NT2/D1 (cell line): ENCODE data around the gene KIF26A.

Experiments
- SUZ12 ChIP-seq: IDR thresholded peaks from 2 replicates; pipeline ENCODE4 v1.6.1; 2011; ENCODE audit not compliant: insufficient read length, insufficient read depth; ENCODE audit errors: extremely low read depth
- YY1 ChIP-seq: IDR thresholded peaks from 2 replicates; pipeline ENCODE4 v1.6.1; 2011; ENCODE audit not compliant: insufficient read length, insufficient read depth
- ZNF274 ChIP-seq: IDR thresholded peaks from 2 replicates; pipeline ENCODE4 v1.6.1; 2011; ENCODE audit warnings: mild to moderate bottlenecking, low read depth, low read length

- TF ChIP-seq YY1 (no peak), ZNF274 (no peak), SUZ12 (no peak)
Observed at GRCh38 chr14:104140213-104140462, 1.8 kb downstream of the KIF26A start.
